Measurements from ENCODE around the gene ZSCAN21. TPM values are rescaled to one million over a fixed set of nuclear protein-coding genes. Genes with fewer than 3 reads are reported as not detected.

Gene ZSCAN21
- total and polyA plus RNA-seq, 2 of the 4 experiments (the other 2 are of a cell fraction) = 11.5 to 13.3 TPM

DNA sequence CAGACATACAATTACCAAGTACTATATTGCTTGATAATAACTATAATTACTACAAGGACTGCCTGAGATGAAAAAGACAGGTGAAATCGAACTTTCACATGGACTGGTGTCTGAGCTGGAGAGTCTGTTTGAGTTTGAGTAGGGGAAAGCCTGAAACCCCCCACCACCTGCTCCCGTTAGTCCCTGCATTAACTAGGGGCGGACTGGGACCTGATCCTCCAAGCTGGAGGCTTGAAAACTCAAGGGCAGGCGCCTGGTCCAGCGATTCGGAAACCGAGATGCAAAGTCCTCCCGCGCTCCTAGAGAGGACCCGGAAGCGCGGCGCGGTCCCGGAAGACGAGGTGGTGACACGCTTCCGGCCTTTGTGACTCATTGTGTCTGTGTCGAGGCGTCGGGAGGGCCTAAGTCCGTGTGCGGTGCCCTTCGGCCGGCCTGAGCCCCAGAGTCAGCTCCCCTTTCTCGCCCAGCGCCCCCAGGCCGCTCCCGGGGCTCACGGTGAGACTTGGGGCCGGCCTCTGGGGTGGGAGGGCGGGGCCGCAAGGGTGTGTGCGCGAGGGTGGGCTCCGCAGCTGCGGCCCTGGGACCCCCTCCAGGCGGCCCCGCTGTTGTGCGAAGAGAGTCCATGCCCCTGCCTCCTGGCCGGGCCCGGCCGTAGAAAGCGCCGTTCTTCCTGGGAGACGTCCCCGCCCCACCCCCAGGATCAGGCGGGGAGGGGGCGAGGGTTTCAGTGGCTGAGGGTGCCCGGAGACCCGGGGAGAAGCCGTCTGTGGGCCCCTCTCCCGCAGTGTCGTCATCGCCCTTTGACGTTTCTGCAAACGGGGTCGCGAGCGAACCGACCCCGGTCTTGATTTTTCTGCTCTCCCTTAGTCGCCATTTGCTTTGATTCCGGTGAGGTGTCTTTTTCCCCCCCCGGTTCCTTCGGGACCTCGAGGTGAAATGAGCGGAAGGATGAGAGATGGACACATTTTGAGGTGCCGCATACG, 34.1 kb upstream of the ZSCAN21 start, which contains the start of gene ZKSCAN1:
ZKSCAN1 (plus strand) TSS at position 365 of the 983 bp plus-strand sequence. CDS start 7,911 bp downstream, outside the sequence.
- H3K23ac ChIP-seq (ENCODE audit: low read depth, low read length) = peak within 1 kb of the TSS; percentile 99
- POLR2A ChIA-PET (ENCODE audit: unreplicated experiment) = interaction anchor here (0.6 kb wide), 1 partner anchor 65 kb away, joined by 19 read pairs; no protein-coding TSS in a partner anchor
- H2AK5ac ChIP-seq (ENCODE audit: low read depth, low read length) = peak within 1 kb of the TSS; percentile 74
- H2AK9ac ChIP-seq (replicated peaks; ENCODE audit: low read depth, low read length, poor library complexity) = peak within 1 kb of the TSS; percentile 99
- intact Hi-C loops (cut with micrococcal nuclease) (loop anchor here (1.0 to 2.0 kb wide), 2 partner anchors 35 to 71 kb away; no protein-coding TSS in a partner anchor), dilution Hi-C loops (cut with HindIII; ENCODE audit: low sequenced_read_pairs, unreplicated experiment) (no loop called here), in situ Hi-C loops (cut with MboI; ENCODE audit: low sequenced_read_pairs) (no loop called here)
- peaks cover 11% of the 10 kb centered on the region for H3K9me1 ChIP-seq (ENCODE audit: insufficient read depth, low read length)
- H2AFZ ChIP-seq (replicated peaks; ENCODE audit: low read length, poor library complexity) = peak within 1 kb of the TSS; percentile 98
- H3K9ac ChIP-seq (ENCODE audit: low read depth, low read length) = peak within 1 kb of the TSS; percentile 99
- CTCF ChIA-PET = interaction anchor here (1.2 kb wide), 1 partner anchor 11 kb away, joined by 5 read pairs; no protein-coding TSS in a partner anchor
- TF ChIP-seq POLR2A (IDR thresholded peaks at IDR 0.05; ENCODE audit: low read depth, low read length) = peak; percentile 91
- peak; percentile 42; the same call in 1 of the 2 replicates for TF ChIP-seq BHLHE40 (IDR thresholded peaks at IDR 0.05; ENCODE audit: low read depth, low read length)
- TF ChIP-seq, protein P1, sequence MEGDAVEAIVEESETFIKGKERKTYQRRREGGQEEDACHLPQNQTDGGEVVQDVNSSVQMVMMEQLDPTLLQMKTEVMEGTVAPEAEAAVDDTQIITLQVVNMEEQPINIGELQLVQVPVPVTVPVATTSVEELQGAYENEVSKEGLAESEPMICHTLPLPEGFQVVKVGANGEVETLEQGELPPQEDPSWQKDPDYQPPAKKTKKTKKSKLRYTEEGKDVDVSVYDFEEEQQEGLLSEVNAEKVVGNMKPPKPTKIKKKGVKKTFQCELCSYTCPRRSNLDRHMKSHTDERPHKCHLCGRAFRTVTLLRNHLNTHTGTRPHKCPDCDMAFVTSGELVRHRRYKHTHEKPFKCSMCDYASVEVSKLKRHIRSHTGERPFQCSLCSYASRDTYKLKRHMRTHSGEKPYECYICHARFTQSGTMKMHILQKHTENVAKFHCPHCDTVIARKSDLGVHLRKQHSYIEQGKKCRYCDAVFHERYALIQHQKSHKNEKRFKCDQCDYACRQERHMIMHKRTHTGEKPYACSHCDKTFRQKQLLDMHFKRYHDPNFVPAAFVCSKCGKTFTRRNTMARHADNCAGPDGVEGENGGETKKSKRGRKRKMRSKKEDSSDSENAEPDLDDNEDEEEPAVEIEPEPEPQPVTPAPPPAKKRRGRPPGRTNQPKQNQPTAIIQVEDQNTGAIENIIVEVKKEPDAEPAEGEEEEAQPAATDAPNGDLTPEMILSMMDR (conservative IDR thresholded peaks at IDR 0.05; ENCODE audit: low read depth, low read length) = no peak
- peak; percentile 23; the same call in 1 of the 2 replicates for TF ChIP-seq MAZ (IDR thresholded peaks at IDR 0.05; ENCODE audit: borderline replicate concordance, low read depth, low read length)
- TF ChIP-seq CHD1 (IDR thresholded peaks at IDR 0.05; ENCODE audit: low read depth, low read length) = peak; percentile 67; the same call in 1 of the 2 replicates
- TF ChIP-seq SMC3 (IDR thresholded peaks at IDR 0.05; ENCODE audit: low read depth, low read length) = no peak
- peak; percentile 85 for TF ChIP-seq FOS (IDR thresholded peaks at IDR 0.05; ENCODE audit: low read depth, low read length)
- TF ChIP-seq, protein P2, sequence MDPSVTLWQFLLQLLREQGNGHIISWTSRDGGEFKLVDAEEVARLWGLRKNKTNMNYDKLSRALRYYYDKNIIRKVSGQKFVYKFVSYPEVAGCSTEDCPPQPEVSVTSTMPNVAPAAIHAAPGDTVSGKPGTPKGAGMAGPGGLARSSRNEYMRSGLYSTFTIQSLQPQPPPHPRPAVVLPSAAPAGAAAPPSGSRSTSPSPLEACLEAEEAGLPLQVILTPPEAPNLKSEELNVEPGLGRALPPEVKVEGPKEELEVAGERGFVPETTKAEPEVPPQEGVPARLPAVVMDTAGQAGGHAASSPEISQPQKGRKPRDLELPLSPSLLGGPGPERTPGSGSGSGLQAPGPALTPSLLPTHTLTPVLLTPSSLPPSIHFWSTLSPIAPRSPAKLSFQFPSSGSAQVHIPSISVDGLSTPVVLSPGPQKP (IDR thresholded peaks at IDR 0.05; ENCODE audit: borderline replicate concordance, low read depth, low read length) = peak; percentile 42; the same call in 1 of the 2 replicates
- no TSS peak for BruUV-seq (replicated peaks)
- H3K36me3 ChIP-seq (ENCODE audit: control insufficient read depth, insufficient read depth, low read length) = peaks cover 4% of the 10 kb centered on the region
- H3K14ac ChIP-seq (replicated peaks; ENCODE audit: low read depth, low read length) = peak within 1 kb of the TSS; percentile 97
- 0% methylated on average over 15 of the region's 70 CpGs; no CpG with 5 or more reads in 1 of the 2 experiments for WGBS, 2 experiments (ENCODE audit: extremely low coverage in 2 of 2, insufficient read length in 1 of 2)
- H4K8ac ChIP-seq (ENCODE audit: low read depth in 2 of 2, low read length in 2 of 2) = peak within 1 kb of the TSS; percentile 98 to 100
- H4K20me1 ChIP-seq (ENCODE audit: insufficient read depth, low read length) = peaks cover 36% of the 10 kb centered on the region
- peak within 1 kb of the TSS; percentile 100 for H3K4me3 ChIP-seq (ENCODE audit: insufficient read depth, low read depth, low read length)
- H2BK120ac ChIP-seq (ENCODE audit: low read depth, low read length) = peak within 1 kb of the TSS; percentile 62
- peak within 1 kb of the TSS; percentile 71 for H3K56ac ChIP-seq (ENCODE audit: extremely low read depth, insufficient read depth, low read length)
- no peaks in the 10 kb centered on the region for H3K9me3 ChIP-seq (ENCODE audit: control insufficient read depth, insufficient read depth, low read length)
- H3K79me1 ChIP-seq (ENCODE audit: low read depth in 1 of 2, low read length in 2 of 2) = peaks cover 0 to 45% of the 10 kb centered on the region in 2 experiments
- no peak within 1 kb of the TSS; the same call in 2 of the 3 replicates for H2BK15ac ChIP-seq (ENCODE audit: low read depth, low read length)
- peak within 1 kb of the TSS; percentile 99 for H3K4me2 ChIP-seq (ENCODE audit: low read depth, low read length)
- DNase-seq (peak; percentile 94), ATAC-seq (ENCODE audit: low read depth) (peak; percentile 93)
- peak within 1 kb of the TSS; percentile 27; the same call in 1 of the 2 replicates for H3K18ac ChIP-seq (ENCODE audit: low read depth, low read length)
- H4K5ac ChIP-seq (ENCODE audit: low read depth, low read length) = peak within 1 kb of the TSS; percentile 99
- H2BK5ac ChIP-seq (ENCODE audit: low read depth, low read length, poor library complexity, severe bottlenecking) = peak within 1 kb of the TSS; percentile 71
- peaks cover 2% of the 10 kb centered on the region; the same call in 1 of the 2 replicates for H3K4me1 ChIP-seq (ENCODE audit: control insufficient read depth, insufficient read depth, low read length)
- no peak within 1 kb of the TSS for H2BK20ac ChIP-seq (ENCODE audit: low read depth, low read length)
- H3K27ac ChIP-seq (ENCODE audit: insufficient read depth, low read length) = peak within 1 kb of the TSS; percentile 85
- H3K4ac ChIP-seq (ENCODE audit: low read depth, low read length) = peak within 1 kb of the TSS; percentile 90
- peaks cover 8% of the 10 kb centered on the region for H3K27me3 ChIP-seq (ENCODE audit: control insufficient read depth, insufficient read depth, low read length)
- peak within 1 kb of the TSS; percentile 84 for H4K91ac ChIP-seq (ENCODE audit: insufficient read depth, low read depth, low read length)

All from IMR-90 (cell line).